Measurements from ENCODE around the gene PROS1.

GRCh38 chr3:93934366-93935046, 39.2 kb downstream of the PROS1 start:
- TF ChIP-seq POLR2AphosphoS5 (IDR thresholded peaks at IDR 0.05; ENCODE audit: low read depth, low read length) (no peak), POLR2A (IDR thresholded peaks at IDR 0.05; ENCODE audit: low read depth, low read length) (no peak), TAF1 (IDR thresholded peaks at IDR 0.05; ENCODE audit: borderline replicate concordance, low read depth, low read length) (no peak)
